HepG2 (cell line): Measurements from ENCODE around the gene SLC29A2. TPM values are rescaled to one million over a fixed set of nuclear protein-coding genes. Genes with fewer than 3 reads are reported as not detected.

ENCODE experiments used
- ATAC-seq: fragments of 200-7000 bp; cut with Tn5 transposase; 3 replicates; pipeline ENCODE4 v1.9.1; 2020; ENCODE audit warnings: mild to moderate bottlenecking, moderate library complexity
- BruUV-seq: library from RNA; stranded (reverse); fragments of 400-500 nt; replicated peaks from 2 replicates; lab custom pipeline; 2021; lab: Mats Ljungman, UMichigan
- CTCF ChIA-PET: fragments of 300-600 bp; formaldehyde crosslinking; extraction: SDS; loops from one replicate; lab custom pipeline; 2021; ENCODE audit warnings: low total read pairs, inconsistent platforms, low intra/inter-chr PET ratio; lab: Yijun Ruan, JAX
- POLR2A ChIA-PET: fragments of 350-600 bp; sonication (Branson Sonifier 250); formaldehyde crosslinking; loops from one replicate; lab custom pipeline; 2020; ENCODE audit warnings: antibody characterized with exemption, inconsistent platforms; lab: Yijun Ruan, JAX
- DNase-seq: peaks from one replicate; pipeline ENCODE4 v3.0.0-alpha.2; 2015; ENCODE audit warnings: low spot score
- FAIRE-seq: peaks from 3 replicates; lab custom pipeline; 2011; peaks lifted over from hg19 to GRCh38; lab: Jason Lieb, UNC
- H2AFZ ChIP-seq: one replicate; pipeline ENCODE4 v1.6.1; 2011; ENCODE audit warnings: low read length, inconsistent platforms
- H3K27ac ChIP-seq: fragments of 300-600 bp; 3 replicates; pipeline ENCODE4 v1.8.0; 2011; ENCODE audit warnings: mixed run types, mild to moderate bottlenecking, mixed read lengths, low read length, inconsistent platforms; ENCODE audit not compliant: insufficient read depth; ENCODE audit errors: extremely low read length
- H3K27me3 ChIP-seq, 2 experiments: fragments of 200-600 bp in 1 of 2; 2 replicates in 1 of 2; 3 replicates in 1 of 2; pipeline versions ENCODE4 v1.6.0 to v1.8.0; 2011; ENCODE audit warnings: low read length in 2 of 2, mild to moderate bottlenecking in 2 of 2, moderate library complexity in 2 of 2, inconsistent platforms in 1 of 2; ENCODE audit not compliant: insufficient read depth in 2 of 2, control insufficient read depth in 1 of 2
- H3K36me3 ChIP-seq, 2 experiments: fragments of 200-600 bp in 1 of 2; replicated peaks in 1 of 2; 2 replicates in 1 of 2; 3 replicates in 1 of 2; pipeline versions ENCODE4 v1.5.1 to v1.8.0; 2011; ENCODE audit warnings: low read length in 2 of 2, inconsistent platforms in 1 of 2; ENCODE audit not compliant: insufficient read depth in 2 of 2, control insufficient read depth in 1 of 2
- H3K4me1 ChIP-seq: 2 replicates; pipeline ENCODE4 v1.5.1; 2012; ENCODE audit warnings: low read length, inconsistent platforms; ENCODE audit not compliant: insufficient read depth
- H3K4me2 ChIP-seq: 2 replicates; pipeline ENCODE4 v1.6.0; 2011; ENCODE audit warnings: low read depth, low read length, inconsistent platforms
- H3K4me3 ChIP-seq, 3 experiments: fragments of 200-600 bp in 1 of 3; sonication (generic), shearing (Covaris generic) in 1 of 3; replicated peaks in 1 of 3; 2 replicates each; pipeline ENCODE4 v1.5.1; 2011 to 2016; ENCODE audit warnings: low read length in 3 of 3, inconsistent platforms in 2 of 3, low read depth in 2 of 3, mild to moderate bottlenecking in 2 of 3, control low read depth in 1 of 3, mixed read lengths in 1 of 3; ENCODE audit not compliant: insufficient read depth in 1 of 3
- H3K79me2 ChIP-seq: one replicate; pipeline ENCODE4 v1.6.1; 2011; ENCODE audit warnings: low read length, inconsistent platforms; ENCODE audit not compliant: insufficient read depth
- H3K9ac ChIP-seq: 2 replicates; pipeline ENCODE4 v1.6.0; 2011; ENCODE audit warnings: mild to moderate bottlenecking, low read depth, low read length, inconsistent platforms; ENCODE audit not compliant: insufficient read depth
- H3K9me3 ChIP-seq: 2 replicates; pipeline ENCODE4 v1.5.1; 2012; ENCODE audit warnings: mild to moderate bottlenecking, low read length
- H4K20me1 ChIP-seq: 2 replicates; pipeline ENCODE4 v1.6.0; 2011; ENCODE audit warnings: inconsistent platforms, mild to moderate bottlenecking, low read length, moderate library complexity; ENCODE audit not compliant: insufficient read depth
- FOXO1 ChIP-seq: sonication (generic); formaldehyde crosslinking; IDR thresholded peaks from 2 replicates; pipeline ENCODE4 v1.4.0; 2020; ENCODE audit warnings: missing genetic modification reagents
- HOXA7 ChIP-seq: sonication (generic); formaldehyde crosslinking; IDR thresholded peaks from 2 replicates; pipeline ENCODE4 v1.8.1; 2022; ENCODE audit warnings: mild to moderate bottlenecking, missing genetic modification reagents, moderate library complexity
- NAIF1 ChIP-seq: sonication (generic); formaldehyde crosslinking; IDR thresholded peaks from 2 replicates; pipeline ENCODE4 v1.5.0; 2020; ENCODE audit warnings: mild to moderate bottlenecking, missing genetic modification reagents, borderline replicate concordance
- NFYB ChIP-seq: sonication (generic); formaldehyde crosslinking; IDR thresholded peaks from 2 replicates; pipeline ENCODE4 v1.4.0; 2020; ENCODE audit warnings: missing genetic modification reagents
- ZEB1 ChIP-seq: IDR thresholded peaks from 2 replicates; pipeline ENCODE4 v1.6.1; 2012; ENCODE audit warnings: mild to moderate bottlenecking, low read depth, inconsistent platforms; ENCODE audit not compliant: insufficient replicate concordance
- ZNF589 ChIP-seq: sonication (generic); formaldehyde crosslinking; conservative IDR thresholded peaks from 2 replicates; pipeline ENCODE4 v1.8.0; 2022; ENCODE audit warnings: mild to moderate bottlenecking, moderate library complexity, missing genetic modification reagents
- ZNF724P ChIP-seq: sonication (generic); formaldehyde crosslinking; IDR thresholded peaks from 2 replicates; pipeline ENCODE4 v1.8.0; 2022; ENCODE audit warnings: missing genetic modification reagents, borderline replicate concordance
- ZNF850 ChIP-seq: sonication (generic); formaldehyde crosslinking; conservative IDR thresholded peaks from 2 replicates; pipeline ENCODE4 v1.9.0; 2021; ENCODE audit warnings: mild to moderate bottlenecking, missing genetic modification reagents
- WGBS: methylation state at CpG from one replicate; pipeline ENCODE4 v1.1.6; 2017; ENCODE audit warnings: low lambda C conversion rate; 5-methylcytosine and 5-hydroxymethylcytosine counted together
- in situ Hi-C: cut with HindIII; loops from 2 replicates; pipeline ENCODE4 v1.10.0; 2017; ENCODE audit warnings: low pct_unique_long_range_greater_than_20kb; ENCODE audit not compliant: extremely low pct_ligation_motif_present
- intact Hi-C: fragments of 100-400 bp; cut with micrococcal nuclease; formaldehyde crosslinking; loops from one replicate; pipeline ENCODE4 v1.10.0; 2022; ENCODE audit not compliant: unreplicated experiment
- polyA plus RNA-seq, 8 experiments: library from polyadenylated mRNA; depleted of rRNA in 3 of 8; stranded (reverse) in 7 of 8; unstranded in 1 of 8; fragments of >200 nt; fragmentation: Illumina TruSeq in 4 of 8; extraction: Trizol in 4 of 8; gene quantifications; 2 replicates each; pipeline versions ENCODE4 v1.2.1 to v1.2.3, GENCODE V29; 2011 to 2016; ENCODE audit warnings: low read depth in 4 of 8, missing spikeins in 1 of 8, mixed read lengths in 1 of 8; ENCODE audit not compliant: insufficient read depth in 1 of 8
- total RNA-seq, 5 experiments: library from RNA; depleted of rRNA; stranded (reverse); fragments of >200 nt; fragmentation: Illumina TruSeq; extraction: Trizol; gene quantifications; 2 replicates each; pipeline ENCODE4 v1.2.3, GENCODE V29; 2016; ENCODE audit warnings: low read depth in 1 of 5
- TF ChIP-seq, protein P1 (sequence below): sonication (generic); formaldehyde crosslinking; IDR thresholded peaks from 2 replicates; pipeline ENCODE4 v1.5.0; 2020; ENCODE audit warnings: missing genetic modification reagents, mild to moderate bottlenecking, borderline replicate concordance
- TF ChIP-seq, protein P2 (sequence below): sonication (generic); formaldehyde crosslinking; IDR thresholded peaks from 2 replicates; pipeline ENCODE4 v1.8.0; 2022; ENCODE audit warnings: missing genetic modification reagents, mild to moderate bottlenecking, inconsistent platforms, borderline replicate concordance
- TF ChIP-seq, protein P3 (sequence below): sonication (generic); formaldehyde crosslinking; IDR thresholded peaks from 2 replicates; pipeline ENCODE4 v1.8.1; 2022; ENCODE audit warnings: low read depth, mild to moderate bottlenecking, missing genetic modification reagents
- TF ChIP-seq, protein P4 (sequence below): sonication (generic); formaldehyde crosslinking; IDR thresholded peaks from 2 replicates; pipeline ENCODE4 v1.5.0; 2020; ENCODE audit warnings: mild to moderate bottlenecking, missing genetic modification reagents
- TF ChIP-seq, protein P5 (sequence below): sonication (generic); formaldehyde crosslinking; IDR thresholded peaks from 2 replicates; pipeline ENCODE4 v1.4.0; 2020; ENCODE audit warnings: missing genetic modification reagents, borderline replicate concordance

SLC29A2 gene
- total and polyA plus RNA-seq, 2 of the 13 experiments (the other 11 are each of a cell fraction or from before 2014, with no cell fraction given) = 0.63 to 0.66 TPM

DNA sequence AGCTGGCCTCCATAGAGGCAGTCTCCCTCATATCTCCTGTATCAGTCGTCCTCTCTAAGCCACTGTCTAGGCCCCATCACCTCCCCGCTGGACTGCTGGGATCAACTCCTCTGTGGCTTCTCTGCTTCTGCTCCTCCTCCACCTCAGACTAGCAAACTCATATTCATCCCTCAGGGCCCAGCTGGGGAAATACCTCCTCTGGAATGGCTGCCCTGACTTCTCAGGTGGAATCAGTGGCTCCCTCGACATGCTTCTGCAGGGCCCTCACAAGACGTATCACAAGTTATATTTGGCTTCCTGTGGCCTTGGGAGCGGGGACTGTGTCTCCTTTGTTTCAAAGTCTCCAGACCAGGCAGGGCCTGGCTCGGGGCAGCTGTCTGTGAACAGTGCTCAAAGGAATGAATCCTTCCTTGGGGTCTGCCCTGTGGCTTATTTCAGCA is 10.0 kb downstream of the SLC29A2 start:
- in situ Hi-C loops (no loop called here), intact Hi-C loops (no loop called here)
- no peak overlapping the region for H3K4me3 ChIP-seq
- H3K9ac ChIP-seq = no peak overlapping the region
- peaks cover 10 to 24% of the 10 kb centered on the region in 2 experiments; a peak in 4 of 5 replicates for H3K36me3 ChIP-seq
- H3K27ac ChIP-seq = no peak overlapping the region
- no peak for FAIRE-seq
- no peaks in the 10 kb centered on the region for H3K79me2 ChIP-seq
- H2AFZ ChIP-seq = no peak overlapping the region
- no peak overlapping the region for H3K4me2 ChIP-seq
- POLR2A ChIA-PET = interaction anchor here (2.0 kb wide), 1 partner anchor 10 kb away, joined by 5 read pairs; no protein-coding TSS in a partner anchor
- WGBS = 95% methylated on average over 6 of the region's 6 CpGs
- peaks cover 29% of the 10 kb centered on the region for H3K4me1 ChIP-seq
- CTCF ChIA-PET = no interaction called here
- BruUV-seq = no TSS peak
- no peaks in the 10 kb centered on the region for H4K20me1 ChIP-seq
- no peaks in the 10 kb centered on the region for H3K27me3 ChIP-seq
- ATAC-seq = no peak
- H3K9me3 ChIP-seq = no peaks in the 10 kb centered on the region
- no peak for DNase-seq
- TF ChIP-seq, protein P1, sequence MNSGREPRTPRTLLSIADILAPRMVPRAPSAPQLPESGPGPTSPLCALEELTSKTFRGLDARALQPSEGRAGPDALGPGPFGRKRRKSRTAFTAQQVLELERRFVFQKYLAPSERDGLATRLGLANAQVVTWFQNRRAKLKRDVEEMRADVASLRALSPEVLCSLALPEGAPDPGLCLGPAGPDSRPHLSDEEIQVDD (CRISPR knock-in tag) = no peak
- TF ChIP-seq ZNF724P (CRISPR knock-in tag) = no peak
- TF ChIP-seq, protein P2, sequence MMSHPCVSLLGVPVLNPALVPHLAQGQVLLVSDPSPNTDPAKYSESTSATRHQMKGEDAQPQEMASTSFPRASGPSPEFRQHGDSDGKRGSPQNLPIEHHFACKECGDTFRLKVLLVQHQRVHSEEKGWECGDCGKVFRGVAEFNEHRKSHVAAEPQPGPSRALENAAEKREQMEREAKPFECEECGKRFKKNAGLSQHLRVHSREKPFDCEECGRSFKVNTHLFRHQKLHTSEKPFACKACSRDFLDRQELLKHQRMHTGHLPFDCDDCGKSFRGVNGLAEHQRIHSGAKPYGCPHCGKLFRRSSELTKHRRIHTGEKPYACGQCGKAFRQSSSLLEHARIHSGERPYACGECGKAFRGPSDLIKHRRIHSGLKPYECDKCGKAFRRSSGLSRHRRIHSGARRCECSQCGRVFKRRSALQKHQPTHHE (CRISPR knock-in tag) = no peak
- no peak for TF ChIP-seq ZNF589
- TF ChIP-seq, protein P3, sequence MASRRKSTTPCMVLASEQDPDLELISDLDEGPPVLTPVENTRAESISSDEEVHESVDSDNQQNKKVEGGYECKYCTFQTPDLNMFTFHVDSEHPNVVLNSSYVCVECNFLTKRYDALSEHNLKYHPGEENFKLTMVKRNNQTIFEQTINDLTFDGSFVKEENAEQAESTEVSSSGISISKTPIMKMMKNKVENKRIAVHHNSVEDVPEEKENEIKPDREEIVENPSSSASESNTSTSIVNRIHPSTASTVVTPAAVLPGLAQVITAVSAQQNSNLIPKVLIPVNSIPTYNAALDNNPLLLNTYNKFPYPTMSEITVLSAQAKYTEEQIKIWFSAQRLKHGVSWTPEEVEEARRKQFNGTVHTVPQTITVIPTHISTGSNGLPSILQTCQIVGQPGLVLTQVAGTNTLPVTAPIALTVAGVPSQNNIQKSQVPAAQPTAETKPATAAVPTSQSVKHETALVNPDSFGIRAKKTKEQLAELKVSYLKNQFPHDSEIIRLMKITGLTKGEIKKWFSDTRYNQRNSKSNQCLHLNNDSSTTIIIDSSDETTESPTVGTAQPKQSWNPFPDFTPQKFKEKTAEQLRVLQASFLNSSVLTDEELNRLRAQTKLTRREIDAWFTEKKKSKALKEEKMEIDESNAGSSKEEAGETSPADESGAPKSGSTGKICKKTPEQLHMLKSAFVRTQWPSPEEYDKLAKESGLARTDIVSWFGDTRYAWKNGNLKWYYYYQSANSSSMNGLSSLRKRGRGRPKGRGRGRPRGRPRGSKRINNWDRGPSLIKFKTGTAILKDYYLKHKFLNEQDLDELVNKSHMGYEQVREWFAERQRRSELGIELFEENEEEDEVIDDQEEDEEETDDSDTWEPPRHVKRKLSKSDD (CRISPR knock-in tag) = no peak
- no peak for TF ChIP-seq NFYB (CRISPR knock-in tag)
- no peak for TF ChIP-seq ZNF850 (CRISPR knock-in tag)
- TF ChIP-seq, protein P4, sequence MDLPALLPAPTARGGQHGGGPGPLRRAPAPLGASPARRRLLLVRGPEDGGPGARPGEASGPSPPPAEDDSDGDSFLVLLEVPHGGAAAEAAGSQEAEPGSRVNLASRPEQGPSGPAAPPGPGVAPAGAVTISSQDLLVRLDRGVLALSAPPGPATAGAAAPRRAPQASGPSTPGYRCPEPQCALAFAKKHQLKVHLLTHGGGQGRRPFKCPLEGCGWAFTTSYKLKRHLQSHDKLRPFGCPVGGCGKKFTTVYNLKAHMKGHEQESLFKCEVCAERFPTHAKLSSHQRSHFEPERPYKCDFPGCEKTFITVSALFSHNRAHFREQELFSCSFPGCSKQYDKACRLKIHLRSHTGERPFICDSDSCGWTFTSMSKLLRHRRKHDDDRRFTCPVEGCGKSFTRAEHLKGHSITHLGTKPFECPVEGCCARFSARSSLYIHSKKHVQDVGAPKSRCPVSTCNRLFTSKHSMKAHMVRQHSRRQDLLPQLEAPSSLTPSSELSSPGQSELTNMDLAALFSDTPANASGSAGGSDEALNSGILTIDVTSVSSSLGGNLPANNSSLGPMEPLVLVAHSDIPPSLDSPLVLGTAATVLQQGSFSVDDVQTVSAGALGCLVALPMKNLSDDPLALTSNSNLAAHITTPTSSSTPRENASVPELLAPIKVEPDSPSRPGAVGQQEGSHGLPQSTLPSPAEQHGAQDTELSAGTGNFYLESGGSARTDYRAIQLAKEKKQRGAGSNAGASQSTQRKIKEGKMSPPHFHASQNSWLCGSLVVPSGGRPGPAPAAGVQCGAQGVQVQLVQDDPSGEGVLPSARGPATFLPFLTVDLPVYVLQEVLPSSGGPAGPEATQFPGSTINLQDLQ = no peak
- TF ChIP-seq HOXA7 (CRISPR knock-in tag) = no peak
- TF ChIP-seq, protein P5, sequence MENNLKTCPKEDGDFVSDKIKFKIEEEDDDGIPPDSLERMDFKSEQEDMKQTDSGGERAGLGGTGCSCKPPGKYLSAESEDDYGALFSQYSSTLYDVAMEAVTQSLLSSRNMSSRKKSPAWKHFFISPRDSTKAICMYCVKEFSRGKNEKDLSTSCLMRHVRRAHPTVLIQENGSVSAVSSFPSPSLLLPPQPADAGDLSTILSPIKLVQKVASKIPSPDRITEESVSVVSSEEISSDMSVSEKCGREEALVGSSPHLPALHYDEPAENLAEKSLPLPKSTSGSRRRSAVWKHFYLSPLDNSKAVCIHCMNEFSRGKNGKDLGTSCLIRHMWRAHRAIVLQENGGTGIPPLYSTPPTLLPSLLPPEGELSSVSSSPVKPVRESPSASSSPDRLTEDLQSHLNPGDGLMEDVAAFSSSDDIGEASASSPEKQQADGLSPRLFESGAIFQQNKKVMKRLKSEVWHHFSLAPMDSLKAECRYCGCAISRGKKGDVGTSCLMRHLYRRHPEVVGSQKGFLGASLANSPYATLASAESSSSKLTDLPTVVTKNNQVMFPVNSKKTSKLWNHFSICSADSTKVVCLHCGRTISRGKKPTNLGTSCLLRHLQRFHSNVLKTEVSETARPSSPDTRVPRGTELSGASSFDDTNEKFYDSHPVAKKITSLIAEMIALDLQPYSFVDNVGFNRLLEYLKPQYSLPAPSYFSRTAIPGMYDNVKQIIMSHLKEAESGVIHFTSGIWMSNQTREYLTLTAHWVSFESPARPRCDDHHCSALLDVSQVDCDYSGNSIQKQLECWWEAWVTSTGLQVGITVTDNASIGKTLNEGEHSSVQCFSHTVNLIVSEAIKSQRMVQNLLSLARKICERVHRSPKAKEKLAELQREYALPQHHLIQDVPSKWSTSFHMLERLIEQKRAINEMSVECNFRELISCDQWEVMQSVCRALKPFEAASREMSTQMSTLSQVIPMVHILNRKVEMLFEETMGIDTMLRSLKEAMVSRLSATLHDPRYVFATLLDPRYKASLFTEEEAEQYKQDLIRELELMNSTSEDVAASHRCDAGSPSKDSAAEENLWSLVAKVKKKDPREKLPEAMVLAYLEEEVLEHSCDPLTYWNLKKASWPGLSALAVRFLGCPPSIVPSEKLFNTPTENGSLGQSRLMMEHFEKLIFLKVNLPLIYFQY (CRISPR knock-in tag) = no peak
- TF ChIP-seq NAIF1 (CRISPR knock-in tag) = no peak
- no peak for TF ChIP-seq ZEB1
- no peak for TF ChIP-seq FOXO1 (CRISPR knock-in tag)
